ENCODE data around the gene GTPBP3. TPM values are rescaled to one million over a fixed set of nuclear protein-coding genes. Genes with fewer than 3 reads are reported as not detected.

Gene GTPBP3
- total and polyA plus RNA-seq, 9 of the 15 experiments (the other 6 are each of a cell fraction or from before 2014, with no cell fraction given) = 4.9 to 124 (median 22.6) TPM

GRCh38 chr19:17319473-17320238 lies 17.7 kb upstream of the GTPBP3 start (continued):
- TF ChIP-seq ZNF639 (CRISPR knock-in tag; conservative IDR thresholded peaks at IDR 0.05 in 1 of 2, IDR thresholded peaks at IDR 0.05 in 1 of 2) (no peak), CXXC5 (CRISPR knock-in tag; IDR thresholded peaks at IDR 0.05) (no peak)
- TF ChIP-seq, protein P1, sequence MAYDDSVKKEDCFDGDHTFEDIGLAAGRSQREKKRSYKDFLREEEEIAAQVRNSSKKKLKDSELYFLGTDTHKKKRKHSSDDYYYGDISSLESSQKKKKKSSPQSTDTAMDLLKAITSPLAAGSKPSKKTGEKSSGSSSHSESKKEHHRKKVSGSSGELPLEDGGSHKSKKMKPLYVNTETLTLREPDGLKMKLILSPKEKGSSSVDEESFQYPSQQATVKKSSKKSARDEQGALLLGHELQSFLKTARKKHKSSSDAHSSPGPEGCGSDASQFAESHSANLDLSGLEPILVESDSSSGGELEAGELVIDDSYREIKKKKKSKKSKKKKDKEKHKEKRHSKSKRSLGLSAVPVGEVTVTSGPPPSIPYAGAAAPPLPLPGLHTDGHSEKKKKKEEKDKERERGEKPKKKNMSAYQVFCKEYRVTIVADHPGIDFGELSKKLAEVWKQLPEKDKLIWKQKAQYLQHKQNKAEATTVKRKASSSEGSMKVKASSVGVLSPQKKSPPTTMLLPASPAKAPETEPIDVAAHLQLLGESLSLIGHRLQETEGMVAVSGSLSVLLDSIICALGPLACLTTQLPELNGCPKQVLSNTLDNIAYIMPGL (CRISPR knock-in tag; IDR thresholded peaks at IDR 0.05) = no peak
- TF ChIP-seq, protein P2, sequence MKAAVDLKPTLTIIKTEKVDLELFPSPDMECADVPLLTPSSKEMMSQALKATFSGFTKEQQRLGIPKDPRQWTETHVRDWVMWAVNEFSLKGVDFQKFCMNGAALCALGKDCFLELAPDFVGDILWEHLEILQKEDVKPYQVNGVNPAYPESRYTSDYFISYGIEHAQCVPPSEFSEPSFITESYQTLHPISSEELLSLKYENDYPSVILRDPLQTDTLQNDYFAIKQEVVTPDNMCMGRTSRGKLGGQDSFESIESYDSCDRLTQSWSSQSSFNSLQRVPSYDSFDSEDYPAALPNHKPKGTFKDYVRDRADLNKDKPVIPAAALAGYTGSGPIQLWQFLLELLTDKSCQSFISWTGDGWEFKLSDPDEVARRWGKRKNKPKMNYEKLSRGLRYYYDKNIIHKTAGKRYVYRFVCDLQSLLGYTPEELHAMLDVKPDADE (conservative IDR thresholded peaks at IDR 0.05; ENCODE audit: control insufficient read depth, low read depth, low read length) = no peak
